HG03064 (cell line): ENCODE data around the gene HTR4.

Source experiments
- ATAC-seq: cut with Tn5 transposase; IDR thresholded peaks from one replicate; pipeline ENCODE4 v1.9.1; 2021; ENCODE audit warnings: low read depth; ENCODE audit not compliant: unreplicated experiment

HTR4 gene

GRCh38 chr5:148445578-148445977 lies 208.7 kb downstream of the HTR4 start:
- no peak for ATAC-seq

GRCh38 chr5:148443998-148444397 lies 210.3 kb downstream of the HTR4 start:
- peak; percentile 88 for ATAC-seq

- ATAC-seq: no peak
Measured at GRCh38 chr5:148443241-148443640, 211.1 kb downstream of the HTR4 start.

- no peak for ATAC-seq
Measured at GRCh38 chr5:148438933-148439332, 215.4 kb downstream of the HTR4 start.

- no peak for ATAC-seq
Measured at GRCh38 chr5:148437249-148437648, 217.1 kb downstream of the HTR4 start.

- ATAC-seq: no peak
Measured at GRCh38 chr5:148436029-148436428, 218.3 kb downstream of the HTR4 start.

- ATAC-seq: no peak
Measured at GRCh38 chr5:148433826-148434225, 220.5 kb downstream of the HTR4 start.
